MM.1S (cell line): Measurements from ENCODE around the gene KDM4C.

Experiments used
- EZH2 ChIP-seq: fragments of 300-600 bp; sonication (generic); optimal IDR thresholded peaks from 2 replicates; pipeline ENCODE3; 2017; ENCODE audit warnings: low read depth, mild to moderate bottlenecking, antibody characterized with exemption, low read length, mixed read lengths
- EZH2phosphoT487 ChIP-seq: fragments of 300-600 bp; sonication (generic); IDR thresholded peaks from 2 replicates; pipeline ENCODE4 v1.6.1; 2018; ENCODE audit warnings: antibody characterized with exemption, low read length
- TF ChIP-seq, protein P1 (sequence below): fragments of 300-600 bp; sonication (generic); IDR thresholded peaks from 2 replicates; pipeline ENCODE4 v1.5.1; 2016; ENCODE audit warnings: antibody characterized with exemption, low read length, mixed read lengths

DNA sequence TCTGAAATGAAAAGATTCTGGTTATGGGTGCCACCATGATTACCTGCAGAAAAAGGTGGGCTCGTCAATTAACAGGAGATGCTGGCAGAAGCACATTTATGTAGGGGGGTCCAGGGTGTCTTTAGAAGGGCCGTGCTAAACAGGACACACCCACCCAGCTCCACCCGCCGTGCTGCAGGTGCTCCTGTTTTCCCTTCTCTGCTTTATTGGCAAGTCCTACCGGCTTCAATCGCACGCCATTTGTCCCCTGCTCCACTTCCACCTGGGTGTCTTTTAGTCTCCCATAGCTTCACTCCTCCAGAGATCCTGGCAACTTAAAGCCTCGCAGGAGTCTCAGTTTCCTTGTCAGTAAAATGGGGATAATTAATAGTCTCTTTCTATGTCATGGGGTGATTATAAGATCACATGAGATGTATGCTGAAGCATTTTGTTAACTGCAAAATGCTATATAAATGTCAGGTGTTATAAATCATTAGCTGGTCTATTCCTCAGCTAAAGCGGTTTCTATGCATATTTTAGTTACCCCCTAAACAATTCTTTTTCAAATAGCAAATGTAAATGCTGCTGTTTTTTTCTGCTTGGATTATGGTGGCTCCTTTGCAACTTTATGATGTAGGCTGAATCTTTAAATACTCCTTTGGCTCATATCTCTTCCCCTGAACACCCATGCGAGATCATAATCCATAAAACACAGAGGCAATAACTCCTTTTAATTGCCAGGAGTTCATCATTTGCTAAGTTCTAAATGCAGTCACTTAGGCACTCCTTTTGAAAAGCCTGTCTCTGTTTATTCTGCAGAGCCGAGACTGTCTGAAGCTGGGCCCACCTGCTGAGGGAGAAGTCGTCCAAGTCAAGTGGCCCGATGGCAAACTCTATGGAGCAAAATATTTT lies 406.9 kb downstream of the KDM4C start:
- TF ChIP-seq, protein P1, sequence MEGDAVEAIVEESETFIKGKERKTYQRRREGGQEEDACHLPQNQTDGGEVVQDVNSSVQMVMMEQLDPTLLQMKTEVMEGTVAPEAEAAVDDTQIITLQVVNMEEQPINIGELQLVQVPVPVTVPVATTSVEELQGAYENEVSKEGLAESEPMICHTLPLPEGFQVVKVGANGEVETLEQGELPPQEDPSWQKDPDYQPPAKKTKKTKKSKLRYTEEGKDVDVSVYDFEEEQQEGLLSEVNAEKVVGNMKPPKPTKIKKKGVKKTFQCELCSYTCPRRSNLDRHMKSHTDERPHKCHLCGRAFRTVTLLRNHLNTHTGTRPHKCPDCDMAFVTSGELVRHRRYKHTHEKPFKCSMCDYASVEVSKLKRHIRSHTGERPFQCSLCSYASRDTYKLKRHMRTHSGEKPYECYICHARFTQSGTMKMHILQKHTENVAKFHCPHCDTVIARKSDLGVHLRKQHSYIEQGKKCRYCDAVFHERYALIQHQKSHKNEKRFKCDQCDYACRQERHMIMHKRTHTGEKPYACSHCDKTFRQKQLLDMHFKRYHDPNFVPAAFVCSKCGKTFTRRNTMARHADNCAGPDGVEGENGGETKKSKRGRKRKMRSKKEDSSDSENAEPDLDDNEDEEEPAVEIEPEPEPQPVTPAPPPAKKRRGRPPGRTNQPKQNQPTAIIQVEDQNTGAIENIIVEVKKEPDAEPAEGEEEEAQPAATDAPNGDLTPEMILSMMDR, result no peak
- TF ChIP-seq EZH2 (no peak), EZH2phosphoT487 (no peak)
